Right hindlimb (tissue), 1 donor: ENCODE results near the gene DIAPH1.

Experiments used
- DNase-seq: peaks from one replicate; pipeline ENCODE4 v3.0.0-alpha.2; 2018

The DIAPH1 gene

GRCh38 chr5:141609044-141609443 is 9.8 kb downstream of the DIAPH1 start:
- no peak for DNase-seq

- DNase-seq = no peak
Observed at GRCh38 chr5:141608557-141608956, 10.2 kb downstream of the DIAPH1 start.

DNA sequence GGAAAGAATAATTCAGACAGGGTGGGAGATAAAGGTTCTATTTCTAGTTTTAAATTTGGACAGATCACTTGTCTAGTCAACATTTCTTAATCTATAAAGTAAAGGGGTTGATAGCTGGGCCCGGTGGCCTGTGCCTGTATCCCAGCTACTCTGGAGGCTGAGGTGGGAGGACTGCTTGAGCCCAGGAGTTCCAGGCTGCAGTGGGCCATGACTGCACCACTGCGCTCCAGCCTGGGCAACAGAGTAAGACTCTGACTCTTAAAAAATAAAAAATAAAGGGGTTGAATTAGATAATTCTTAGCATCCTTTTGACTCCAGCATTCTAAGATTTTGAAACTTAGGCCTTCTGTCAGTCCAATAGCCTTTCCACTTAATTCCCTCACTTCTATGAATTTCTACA is 10.8 kb downstream of the DIAPH1 start:
- DNase-seq = no peak

GRCh38 chr5:141605523-141606277 is 13.1 kb downstream of the DIAPH1 start:
- no peak for DNase-seq

- DNase-seq = peak; percentile 57
Observed at GRCh38 chr5:141603923-141604717, 14.7 kb downstream of the DIAPH1 start.

DNA sequence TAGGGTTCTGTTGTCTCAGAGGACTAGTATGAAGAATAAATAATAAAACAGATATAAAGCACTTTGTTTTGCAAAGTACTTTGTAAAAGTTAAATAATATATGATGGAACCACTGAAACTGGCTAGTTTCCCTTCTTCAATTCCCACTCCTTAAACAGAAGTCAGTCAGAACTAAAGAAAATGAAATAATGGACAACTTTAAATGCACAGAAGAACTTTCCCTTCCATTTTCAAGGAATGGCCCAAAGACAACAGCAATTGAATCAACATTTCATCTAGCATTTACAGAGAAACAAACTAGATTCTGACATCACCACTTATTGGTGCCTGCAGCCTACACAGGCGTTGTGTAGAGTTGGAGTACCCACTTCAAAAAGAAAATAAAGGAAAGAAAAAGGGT is 16.2 kb downstream of the DIAPH1 start:
- no peak for DNase-seq

DNA sequence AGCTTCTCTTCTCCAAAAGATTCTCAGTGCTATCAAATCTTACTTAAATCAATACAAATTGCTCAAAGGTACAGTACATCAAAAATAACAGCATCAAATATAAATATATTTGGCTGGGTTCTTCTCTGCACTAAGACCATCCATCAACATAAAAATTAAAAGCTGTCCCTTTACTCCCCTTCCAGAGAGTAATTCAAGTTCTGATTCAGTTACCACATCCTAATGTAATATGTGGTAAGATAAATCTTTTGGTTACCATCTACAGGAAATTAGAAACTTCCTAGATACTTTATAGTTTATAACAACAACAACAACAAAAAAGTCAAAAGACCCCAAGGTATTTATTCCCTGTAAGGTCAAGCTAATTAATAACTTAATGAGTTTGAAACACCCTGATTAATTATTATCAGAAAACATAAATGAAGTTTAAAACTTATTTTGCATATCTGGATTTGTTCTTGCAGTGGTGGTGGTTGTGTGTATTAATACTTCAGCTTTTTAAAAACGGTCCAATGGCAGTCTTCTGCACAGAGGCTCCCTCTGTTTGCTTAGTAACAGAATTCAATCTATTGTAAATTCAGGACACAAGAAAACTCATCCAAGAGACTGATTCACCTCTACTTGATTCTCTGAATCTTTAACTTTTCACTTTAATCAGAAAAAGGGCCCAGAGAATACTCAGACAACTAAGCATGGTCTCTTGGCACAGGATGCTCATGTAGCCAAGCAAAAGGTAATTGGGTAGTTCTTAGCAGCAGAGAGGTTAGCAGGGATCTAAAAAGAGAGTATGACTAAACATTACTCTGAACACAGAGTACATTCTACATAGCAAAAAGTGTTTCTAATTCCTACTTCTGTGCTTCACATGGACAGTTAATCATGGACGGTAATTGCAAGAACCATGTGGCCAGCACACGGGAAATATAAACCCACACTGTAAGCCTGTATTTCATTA is 20.1 kb downstream of the DIAPH1 start:
- DNase-seq = no peak

DNA sequence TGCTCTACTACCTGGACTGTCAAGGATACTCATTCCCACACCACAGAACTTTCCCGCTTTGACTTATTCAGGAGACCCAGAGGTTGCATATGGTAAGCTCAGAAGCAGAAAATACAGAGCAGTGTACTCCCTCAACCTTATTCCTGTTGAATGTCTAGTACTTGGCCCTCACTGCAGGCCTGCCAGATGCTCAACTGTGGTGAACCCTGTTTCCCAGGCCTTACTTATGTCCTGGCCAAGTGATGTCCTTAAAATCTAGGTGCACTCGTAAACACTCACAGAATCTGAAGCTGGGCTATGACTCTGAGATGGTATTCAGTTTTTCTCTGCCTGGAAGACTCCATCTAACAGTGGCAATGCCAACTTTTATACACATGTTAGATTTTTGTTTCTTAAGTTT is 21.0 kb downstream of the DIAPH1 start:
- DNase-seq = no peak

GRCh38 chr5:141597394-141597793 is 21.4 kb downstream of the DIAPH1 start:
- DNase-seq = no peak

- no peak for DNase-seq
Observed at GRCh38 chr5:141596867-141597266, 21.9 kb downstream of the DIAPH1 start.

- no peak for DNase-seq
Observed at GRCh38 chr5:141590127-141590526, 28.7 kb downstream of the DIAPH1 start.

GRCh38 chr5:141586246-141586645 is 32.6 kb downstream of the DIAPH1 start:
- no peak for DNase-seq

GRCh38 chr5:141585594-141585993 is 33.2 kb downstream of the DIAPH1 start:
- no peak for DNase-seq

GRCh38 chr5:141574122-141574510 is 44.7 kb downstream of the DIAPH1 start:
- no peak for DNase-seq

DNA sequence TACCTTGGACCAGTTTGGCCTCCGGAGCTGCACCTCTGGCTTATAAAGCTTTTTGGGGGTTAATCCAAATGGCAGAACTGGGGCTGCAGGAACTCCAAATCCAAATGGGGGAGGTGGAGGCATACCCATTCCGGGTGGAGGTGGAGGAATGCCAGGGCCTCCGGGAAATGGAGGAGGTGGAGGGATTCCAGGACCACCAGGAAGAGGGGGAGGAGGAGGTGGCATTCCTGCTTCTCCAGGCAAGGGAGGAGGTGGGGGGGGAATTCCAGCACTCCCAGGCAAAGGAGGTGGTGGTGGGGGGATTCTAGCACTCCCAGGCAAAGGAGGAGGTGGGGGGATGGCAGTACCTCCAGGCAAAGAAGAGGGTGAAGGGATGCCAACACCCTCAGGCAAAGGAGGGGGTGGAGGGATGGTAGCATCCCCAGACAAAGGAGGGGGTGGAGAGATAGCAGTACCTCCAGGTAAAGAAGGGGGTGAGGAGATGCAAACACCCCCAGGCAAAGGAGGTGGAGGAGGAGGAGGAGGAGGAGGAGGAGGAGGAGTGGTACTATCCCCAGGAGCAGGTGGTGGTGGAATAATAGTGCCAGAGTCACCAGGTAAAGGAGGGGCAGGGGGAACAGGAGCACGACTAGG is 45.2 kb downstream of the DIAPH1 start:
- no peak for DNase-seq

- DNase-seq = no peak
Observed at GRCh38 chr5:141570655-141571054, 48.1 kb downstream of the DIAPH1 start.

- DNase-seq = no peak
Observed at GRCh38 chr5:141567513-141568117, 51.2 kb downstream of the DIAPH1 start.

DNA sequence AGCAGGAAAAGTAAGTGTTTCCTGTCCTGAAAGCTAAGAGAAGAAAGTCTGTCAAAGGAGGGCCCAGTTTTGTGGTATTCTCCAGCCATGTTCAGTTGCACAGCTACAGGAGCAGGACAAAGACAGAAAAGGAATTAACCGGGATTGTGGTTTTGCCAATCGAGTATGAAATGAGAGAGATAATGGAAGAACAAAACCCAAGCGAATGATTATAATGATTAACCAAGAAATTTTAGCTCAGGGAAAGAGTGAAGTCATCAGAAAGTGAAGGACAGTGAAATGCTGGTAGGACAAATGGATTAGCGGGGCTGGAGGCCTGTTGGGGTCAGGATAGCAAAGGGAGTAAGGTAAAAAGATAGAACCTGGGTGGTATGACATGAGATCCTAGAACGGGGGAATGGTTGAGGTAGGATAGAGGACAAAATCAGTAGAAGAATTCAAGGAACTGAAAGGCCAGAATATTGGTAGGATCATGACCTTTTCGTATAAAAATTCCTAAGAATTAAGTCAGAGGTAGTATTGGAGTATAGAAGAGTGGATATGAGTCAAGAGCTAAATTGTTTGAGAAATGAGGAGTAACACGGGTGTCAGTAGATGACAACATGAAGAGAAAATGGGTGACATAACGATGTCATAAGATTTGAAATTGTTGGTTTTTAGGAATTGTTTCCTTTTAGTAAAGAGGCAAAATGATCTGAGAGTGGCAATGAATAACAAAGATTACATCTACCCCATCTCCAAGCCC is 52.8 kb downstream of the DIAPH1 start:
- no peak for DNase-seq

GRCh38 chr5:141564216-141564692 is 54.5 kb downstream of the DIAPH1 start:
- peak; percentile 60 for DNase-seq

DNA sequence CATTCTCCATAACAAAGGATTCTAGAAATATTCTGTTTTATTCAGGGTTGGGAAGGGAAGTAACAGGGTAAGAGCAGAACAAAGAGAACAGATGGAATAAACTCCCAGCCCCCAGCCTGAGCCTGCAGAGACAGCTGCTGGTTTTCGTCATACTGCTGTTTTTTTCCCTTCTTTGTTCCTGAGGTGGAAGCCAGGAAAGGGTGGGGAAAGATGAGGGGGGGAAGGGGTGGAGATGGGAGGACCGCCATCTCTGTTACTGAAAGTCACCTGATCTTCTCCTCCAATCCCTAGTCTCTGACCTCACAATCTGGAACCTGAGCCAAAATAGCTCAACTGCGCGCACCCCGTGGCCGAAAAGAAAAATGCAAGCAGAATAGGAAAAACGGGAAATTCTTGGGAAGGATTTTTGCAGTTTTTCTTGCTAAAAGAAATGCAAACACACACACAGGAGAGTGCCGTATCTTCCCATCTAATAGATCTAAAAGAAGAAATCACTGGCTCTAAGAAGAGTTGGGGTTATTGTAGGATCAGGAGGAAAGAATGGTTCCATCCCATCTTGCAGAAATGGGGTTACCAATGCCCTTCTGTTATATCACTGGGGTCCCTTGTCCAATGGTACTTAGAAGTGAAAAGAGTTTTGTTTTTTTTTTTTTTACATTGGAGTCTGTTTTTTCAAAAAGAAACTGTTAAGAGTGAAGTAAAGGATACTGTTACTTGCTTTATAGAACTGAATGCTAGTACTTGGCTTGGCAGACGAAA is 57.9 kb downstream of the DIAPH1 start:
- peak; percentile 95 for DNase-seq

DNA sequence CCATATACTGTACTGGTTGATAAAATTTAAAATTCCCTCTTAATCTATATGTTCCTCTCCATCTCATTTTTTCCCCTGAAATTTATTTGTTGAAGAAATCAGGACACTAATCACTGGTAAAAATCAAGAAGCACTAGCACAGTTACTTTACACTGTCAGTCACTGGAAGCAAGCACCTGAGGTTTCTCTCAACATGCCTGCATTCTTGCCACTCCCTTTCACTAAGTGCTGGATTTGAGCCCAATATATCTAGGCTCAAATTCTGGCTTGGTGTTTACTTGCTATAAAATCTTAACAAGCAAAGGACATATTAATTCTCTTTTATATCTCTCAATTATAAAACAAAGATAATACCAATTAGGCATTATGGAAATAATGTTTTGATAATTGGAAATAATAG is 58.6 kb downstream of the DIAPH1 start:
- DNase-seq = no peak
